WERI-Rb-1 (cell line): ENCODE results near the gene HIF1A.

Experiments used
- DNase-seq: peaks from one replicate; pipeline ENCODE4 v3.0.0-alpha.2; 2020
- H3K27ac ChIP-seq: fragments of 250-450 bp; sonication (Bioruptor Pico); 2 replicates; pipeline ENCODE4 v1.5.1; 2020; ENCODE audit warnings: mild to moderate bottlenecking, moderate library complexity
- H3K27me3 ChIP-seq: fragments of 250-450 bp; sonication (Bioruptor Pico); 2 replicates; pipeline ENCODE4 v1.5.1; 2021; ENCODE audit warnings: mild to moderate bottlenecking, low read depth, moderate library complexity; ENCODE audit not compliant: insufficient read depth, severe bottlenecking
- H3K36me3 ChIP-seq: fragments of 250-450 bp; sonication (Bioruptor Pico); 2 replicates; pipeline ENCODE4 v1.5.1; 2020; ENCODE audit warnings: mild to moderate bottlenecking, moderate library complexity
- H3K4me3 ChIP-seq: 2 replicates; pipeline ENCODE4 v1.5.1; 2011; ENCODE audit warnings: low read depth, mild to moderate bottlenecking, control low read depth, low read length
- H3K9me3 ChIP-seq: fragments of 250-450 bp; sonication (Bioruptor Pico); 2 replicates; pipeline ENCODE4 v1.5.1; 2021; ENCODE audit warnings: mild to moderate bottlenecking, moderate library complexity; ENCODE audit not compliant: severe bottlenecking
- CTCF ChIP-seq: IDR thresholded peaks from 2 replicates; pipeline ENCODE4 v1.5.1; 2011; ENCODE audit warnings: low read depth, mild to moderate bottlenecking, control low read depth, inconsistent platforms, low read length

HIF1A gene

GRCh38 chr14:61724133-61724532 is 28.8 kb downstream of the HIF1A start:
- H3K27me3 ChIP-seq = no peaks in the 10 kb centered on the region
- H3K9me3 ChIP-seq = no peaks in the 10 kb centered on the region
- H3K36me3 ChIP-seq = peaks cover 57% of the 10 kb centered on the region
- H3K4me3 ChIP-seq = no peak overlapping the region
- no peak for DNase-seq
- TF ChIP-seq CTCF = no peak
- H3K27ac ChIP-seq = no peak overlapping the region

GRCh38 chr14:61726778-61727658 is 31.7 kb downstream of the HIF1A start:
- no peak for DNase-seq
- Histone ChIP-seq H3K27me3 (no peaks in the 10 kb centered on the region), H3K27ac (no peak overlapping the region), H3K4me3 (no peak overlapping the region), H3K36me3 (peaks cover 79% of the 10 kb centered on the region), H3K9me3 (no peaks in the 10 kb centered on the region)
- TF ChIP-seq CTCF = no peak

- Histone ChIP-seq H3K4me3 (no peak overlapping the region), H3K36me3 (peaks cover 89% of the 10 kb centered on the region), H3K27ac (no peak overlapping the region), H3K27me3 (no peaks in the 10 kb centered on the region), H3K9me3 (no peaks in the 10 kb centered on the region)
- TF ChIP-seq CTCF = 0 out of 2 replicates have a peak, but pooled peaks have one; percentile 2
- DNase-seq = no peak
These were observed 35.6 kb downstream of the HIF1A start for GRCh38 chr14:61730756-61731373.

GRCh38 chr14:61733972-61734371 is 38.7 kb downstream of the HIF1A start:
- no peak for DNase-seq
- Histone ChIP-seq H3K36me3 (peaks cover 92% of the 10 kb centered on the region), H3K9me3 (no peaks in the 10 kb centered on the region), H3K4me3 (no peak overlapping the region), H3K27ac (no peak overlapping the region), H3K27me3 (no peaks in the 10 kb centered on the region)
- TF ChIP-seq CTCF = no peak

GRCh38 chr14:61736751-61737150 is 41.4 kb downstream of the HIF1A start:
- H3K4me3 ChIP-seq = no peak overlapping the region
- no peak for DNase-seq
- H3K9me3 ChIP-seq = no peaks in the 10 kb centered on the region
- H3K27ac ChIP-seq = no peak overlapping the region
- no peak for TF ChIP-seq CTCF
- no peaks in the 10 kb centered on the region for H3K27me3 ChIP-seq
- peaks cover 93% of the 10 kb centered on the region for H3K36me3 ChIP-seq
